GM10266 (cell line): Measurements from ENCODE around the gene FSTL3.

Experiments used
- DNase-seq: peaks from one replicate; pipeline ENCODE4 v3.0.0; 2012; ENCODE audit errors: extremely low spot score
- TF ChIP-seq, protein P1 (sequence below): IDR thresholded peaks from 2 replicates; pipeline ENCODE4 v1.5.1; 2012; ENCODE audit warnings: mild to moderate bottlenecking, low read depth; ENCODE audit not compliant: control insufficient read depth, insufficient read depth; ENCODE audit errors: missing control alignments

Gene FSTL3

DNA sequence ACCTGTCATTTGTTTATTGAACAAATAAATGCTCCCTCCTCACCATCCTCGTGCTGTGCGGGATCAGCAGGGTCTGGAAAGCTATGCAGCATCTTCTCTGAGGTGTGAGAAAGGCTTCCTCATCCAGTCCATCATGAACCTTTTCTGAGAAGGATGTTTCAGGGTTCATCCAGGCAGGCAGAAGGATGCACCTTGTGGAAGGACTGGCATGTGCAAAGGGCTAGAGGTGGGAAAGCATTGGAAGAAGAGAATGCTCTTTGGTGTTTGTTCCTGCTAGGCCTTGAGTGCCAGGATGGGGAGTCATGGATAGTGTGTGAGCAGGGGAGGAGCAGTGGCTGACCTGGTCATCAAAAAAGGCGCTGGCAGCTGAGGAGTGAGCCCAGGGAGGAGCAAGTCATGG lies 39.2 kb downstream of the FSTL3 start:
- DNase-seq, result no peak
- TF ChIP-seq, protein P1, sequence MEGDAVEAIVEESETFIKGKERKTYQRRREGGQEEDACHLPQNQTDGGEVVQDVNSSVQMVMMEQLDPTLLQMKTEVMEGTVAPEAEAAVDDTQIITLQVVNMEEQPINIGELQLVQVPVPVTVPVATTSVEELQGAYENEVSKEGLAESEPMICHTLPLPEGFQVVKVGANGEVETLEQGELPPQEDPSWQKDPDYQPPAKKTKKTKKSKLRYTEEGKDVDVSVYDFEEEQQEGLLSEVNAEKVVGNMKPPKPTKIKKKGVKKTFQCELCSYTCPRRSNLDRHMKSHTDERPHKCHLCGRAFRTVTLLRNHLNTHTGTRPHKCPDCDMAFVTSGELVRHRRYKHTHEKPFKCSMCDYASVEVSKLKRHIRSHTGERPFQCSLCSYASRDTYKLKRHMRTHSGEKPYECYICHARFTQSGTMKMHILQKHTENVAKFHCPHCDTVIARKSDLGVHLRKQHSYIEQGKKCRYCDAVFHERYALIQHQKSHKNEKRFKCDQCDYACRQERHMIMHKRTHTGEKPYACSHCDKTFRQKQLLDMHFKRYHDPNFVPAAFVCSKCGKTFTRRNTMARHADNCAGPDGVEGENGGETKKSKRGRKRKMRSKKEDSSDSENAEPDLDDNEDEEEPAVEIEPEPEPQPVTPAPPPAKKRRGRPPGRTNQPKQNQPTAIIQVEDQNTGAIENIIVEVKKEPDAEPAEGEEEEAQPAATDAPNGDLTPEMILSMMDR, result no peak

DNA sequence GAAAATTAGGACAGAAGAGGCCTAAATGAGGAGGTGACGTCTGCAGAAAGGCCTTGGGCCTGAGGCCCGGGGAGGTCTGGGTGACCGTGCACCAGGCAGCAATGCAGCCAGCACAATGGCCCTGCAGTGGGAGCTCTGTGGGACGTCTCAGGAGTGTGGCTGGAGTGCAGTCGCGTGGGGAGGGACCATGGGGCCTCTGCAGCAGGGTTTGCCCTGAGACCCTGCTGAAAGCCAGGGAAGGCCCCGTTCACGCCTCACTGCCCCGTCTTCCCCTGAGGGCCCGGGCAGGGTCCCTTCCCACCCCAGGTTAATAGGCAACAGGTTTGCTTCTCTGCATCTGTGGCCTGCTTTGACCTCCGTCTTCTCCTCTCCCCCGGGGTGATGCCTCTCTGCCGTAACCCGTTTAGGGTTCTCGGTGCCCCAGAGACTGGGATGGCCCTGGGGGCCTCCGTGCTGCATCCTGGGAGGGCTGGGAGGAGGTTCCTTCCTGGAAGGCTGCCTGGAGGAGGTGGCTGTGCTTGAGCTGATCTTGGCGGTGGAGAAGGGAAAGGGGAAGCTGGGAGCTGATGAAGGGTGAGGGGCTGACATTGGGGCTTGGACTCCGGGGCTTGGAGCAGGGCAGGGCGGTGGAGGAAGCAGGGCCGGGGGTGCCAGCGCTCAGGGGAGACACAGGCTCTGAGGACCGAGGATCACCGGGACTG lies 42.2 kb downstream of the FSTL3 start:
- TF ChIP-seq, protein P1, result no peak
- no peak for DNase-seq

DNA sequence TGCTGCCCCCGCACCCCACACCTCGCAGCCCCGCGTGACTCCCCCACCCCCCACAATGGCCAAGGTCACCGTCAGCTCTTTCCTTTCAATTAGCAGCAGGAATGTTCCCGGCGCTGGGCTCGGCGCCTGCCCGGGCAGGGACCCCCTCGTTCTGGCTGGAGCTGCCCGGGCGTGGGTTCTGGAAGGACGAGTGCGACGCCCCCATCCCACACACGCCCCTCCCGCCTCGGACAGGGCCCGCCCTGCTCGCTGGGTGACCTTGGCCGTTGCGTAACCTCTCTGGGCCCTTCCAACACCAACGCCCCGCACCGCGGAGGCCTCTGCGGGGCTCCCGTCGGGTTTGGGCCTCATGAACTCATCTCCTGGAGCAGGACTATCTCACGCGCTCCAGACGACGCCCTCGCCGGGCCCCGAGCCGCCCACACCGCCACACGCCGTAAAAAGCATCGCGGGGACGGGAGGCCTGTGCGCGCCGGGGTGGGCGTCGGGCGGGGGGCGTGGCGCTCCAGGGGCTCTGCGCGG lies 42.9 kb downstream of the FSTL3 start:
- TF ChIP-seq, protein P1, result no peak
- no peak for DNase-seq

DNA sequence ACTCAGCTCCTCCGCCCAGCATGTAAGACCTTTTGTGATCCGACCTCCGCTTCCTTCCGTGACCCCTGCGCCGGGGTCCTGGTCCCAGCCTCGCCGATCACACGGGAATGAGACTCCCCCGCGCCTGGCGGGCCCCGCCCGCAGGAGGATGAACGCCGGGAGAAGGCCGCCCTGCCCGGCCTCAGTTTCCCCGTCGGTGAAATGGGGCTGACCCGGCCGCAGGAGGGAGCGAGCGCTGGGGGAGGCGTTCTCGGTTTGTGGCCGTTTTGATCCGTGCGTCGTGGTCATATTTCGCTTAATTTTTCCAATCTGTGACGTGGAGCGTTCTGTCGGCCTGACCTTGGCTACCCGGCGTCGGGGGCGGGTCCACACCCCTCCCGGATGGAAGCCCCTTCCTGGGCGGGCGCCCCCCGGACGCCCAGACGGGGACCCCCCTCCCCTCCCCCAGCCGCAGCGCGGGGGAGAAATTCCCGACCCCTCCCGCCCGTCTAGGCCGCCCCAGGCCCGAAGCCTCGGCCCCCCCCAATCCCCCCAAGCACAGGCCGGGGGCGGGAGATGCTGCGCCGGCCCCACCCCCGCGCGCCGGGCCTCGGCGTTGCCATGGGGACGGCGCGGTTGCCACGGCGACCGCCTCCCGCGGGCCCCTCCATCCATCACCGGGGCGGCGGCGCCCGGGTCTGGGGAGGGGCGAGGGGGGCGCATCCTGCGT lies 43.6 kb downstream of the FSTL3 start:
- DNase-seq, result no peak
- TF ChIP-seq, protein P1, result no peak

DNA sequence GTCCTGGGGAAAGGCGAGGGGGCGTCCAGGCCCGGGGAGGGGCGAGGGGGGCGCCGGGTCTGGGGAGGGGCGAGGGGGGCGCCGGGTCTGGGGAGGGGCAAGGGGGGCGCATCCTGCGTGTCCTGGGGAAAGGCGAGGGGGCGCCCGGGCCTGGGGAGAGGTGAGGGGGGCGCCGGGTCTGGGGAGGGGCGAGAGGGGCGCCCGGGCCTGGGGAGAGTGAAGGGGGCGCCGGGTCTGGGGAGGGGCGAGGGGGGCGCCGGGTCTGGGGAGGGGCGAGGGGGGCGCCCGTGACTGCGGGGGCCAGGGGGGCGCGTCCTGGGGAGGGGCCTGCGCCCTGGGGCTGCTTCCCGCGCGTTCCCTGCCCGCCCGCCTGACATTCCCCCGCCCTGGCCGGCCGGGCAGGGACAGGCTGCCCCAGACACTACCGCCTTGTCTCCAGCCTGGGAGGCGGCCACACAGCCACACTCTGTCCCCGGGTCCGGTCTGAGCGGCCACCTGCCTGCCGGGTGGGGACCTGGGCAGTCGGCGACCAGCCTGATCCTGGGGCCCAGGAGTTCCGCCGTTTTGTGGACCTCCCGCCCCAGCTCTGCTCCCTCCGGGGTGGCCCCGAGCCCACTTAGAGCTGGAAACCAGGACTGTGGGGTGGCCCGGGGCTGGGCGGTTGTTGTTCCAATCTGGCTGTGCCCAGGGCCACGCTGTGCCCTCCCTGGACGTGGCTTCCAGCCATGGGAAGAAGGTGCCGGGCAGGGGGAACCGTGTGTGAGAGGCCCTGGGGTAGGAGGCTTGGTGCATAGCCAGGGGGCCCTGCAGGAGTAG lies 44.4 kb downstream of the FSTL3 start:
- TF ChIP-seq, protein P1, result no peak
- DNase-seq, result no peak

DNA sequence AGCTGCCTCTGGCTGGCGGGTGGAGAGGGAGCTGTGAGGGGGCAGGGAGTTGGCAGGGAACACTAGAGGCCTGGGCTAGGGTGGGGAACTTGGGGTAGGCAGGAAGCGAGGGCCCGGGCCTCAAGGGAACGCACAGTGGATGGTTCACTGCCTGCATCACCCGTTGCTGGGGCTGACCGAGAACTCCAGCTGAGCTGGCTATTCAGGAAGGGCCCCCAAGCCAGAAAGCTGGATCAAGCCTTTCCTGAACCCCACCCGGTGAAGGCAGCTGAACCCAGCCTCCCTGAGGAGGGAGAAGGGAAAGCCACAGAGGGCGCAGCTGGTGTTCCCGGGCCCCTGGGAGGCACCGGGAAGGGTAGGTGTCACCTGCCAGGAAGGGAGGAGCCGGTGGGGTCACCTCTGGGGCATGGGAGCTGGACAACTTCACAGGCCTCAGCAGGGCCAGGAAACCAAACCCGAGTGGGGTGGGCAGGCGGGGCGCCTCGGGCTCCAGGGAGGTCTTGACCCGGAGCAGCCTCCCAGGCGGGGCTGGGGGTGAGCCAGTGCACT lies 46.4 kb downstream of the FSTL3 start:
- TF ChIP-seq, protein P1, result no peak
- no peak for DNase-seq
